ENCODE results near the gene CDK5RAP1.
"Not testable (repeated sequence)": the region's sequence is repeated elsewhere in the genome, so short reads cannot be mapped to it uniquely, and the experiment has no call there.

Gene CDK5RAP1

GRCh38 chr20:33389326-33389725 lies 12.0 kb downstream of the CDK5RAP1 start:
- not testable (repeated sequence) for FAIRE-seq; DNase-seq (ENCODE audit: extremely low spot score, insufficient read length, low read depth)

GRCh38 chr20:33388268-33388667 lies 13.1 kb downstream of the CDK5RAP1 start:
- DNase-seq (ENCODE audit: extremely low spot score, insufficient read length, low read depth) (no peak), FAIRE-seq (no peak)

- FAIRE-seq, result no peak
- DNase-seq (ENCODE audit: extremely low spot score, insufficient read length, low read depth), result no peak
Observed at GRCh38 chr20:33387177-33387576, 14.1 kb downstream of the CDK5RAP1 start.

- no peak for FAIRE-seq
- DNase-seq (ENCODE audit: extremely low spot score, insufficient read length, low read depth), result no peak
Observed at GRCh38 chr20:33386673-33387072, 14.6 kb downstream of the CDK5RAP1 start.

GRCh38 chr20:33377366-33377765 lies 24.0 kb downstream of the CDK5RAP1 start:
- FAIRE-seq (no peak), DNase-seq (ENCODE audit: extremely low spot score, insufficient read length, low read depth) (no peak)

- no peak for DNase-seq (ENCODE audit: extremely low spot score, insufficient read length, low read depth)
- no peak for FAIRE-seq
Observed at GRCh38 chr20:33373735-33374605, 27.3 kb downstream of the CDK5RAP1 start.

- DNase-seq (ENCODE audit: extremely low spot score, insufficient read length, low read depth) (no peak), FAIRE-seq (no peak)
Observed at GRCh38 chr20:33372993-33373441, 28.3 kb downstream of the CDK5RAP1 start.

- DNase-seq (ENCODE audit: extremely low spot score, insufficient read length, low read depth) (peak; percentile 11), FAIRE-seq (peak; percentile 73)
Observed at GRCh38 chr20:33370291-33370690, 31.0 kb downstream of the CDK5RAP1 start.

GRCh38 chr20:33362898-33363297 lies 38.4 kb downstream of the CDK5RAP1 start:
- no peak for DNase-seq (ENCODE audit: extremely low spot score, insufficient read length, low read depth)
- FAIRE-seq, result no peak

GRCh38 chr20:33359399-33360261 lies 41.7 kb downstream of the CDK5RAP1 start:
- FAIRE-seq (no peak), DNase-seq (ENCODE audit: extremely low spot score, insufficient read length, low read depth) (no peak)

- no peak for DNase-seq (ENCODE audit: extremely low spot score, insufficient read length, low read depth)
- FAIRE-seq, result no peak
Observed at GRCh38 chr20:33353013-33353402, 48.3 kb downstream of the CDK5RAP1 start.

- DNase-seq (ENCODE audit: extremely low spot score, insufficient read length, low read depth), result no peak
- FAIRE-seq, result no peak
Observed at GRCh38 chr20:33352258-33353012, 48.9 kb downstream of the CDK5RAP1 start.

- no peak for FAIRE-seq
- no peak for DNase-seq (ENCODE audit: extremely low spot score, insufficient read length, low read depth)
Observed at GRCh38 chr20:33351696-33352095, 49.6 kb downstream of the CDK5RAP1 start.

- no peak for FAIRE-seq
- DNase-seq (ENCODE audit: extremely low spot score, insufficient read length, low read depth), result no peak
Observed at GRCh38 chr20:33349493-33349892, 51.8 kb downstream of the CDK5RAP1 start.

- no peak for DNase-seq (ENCODE audit: extremely low spot score, insufficient read length, low read depth)
- no peak for FAIRE-seq
Observed at GRCh38 chr20:33348136-33348937, 53.0 kb downstream of the CDK5RAP1 start.

GRCh38 chr20:33345342-33345741 lies 56.0 kb downstream of the CDK5RAP1 start:
- no peak for FAIRE-seq
- DNase-seq (ENCODE audit: extremely low spot score, insufficient read length, low read depth), result no peak

- FAIRE-seq (no peak), DNase-seq (ENCODE audit: extremely low spot score, insufficient read length, low read depth) (no peak)
Observed at GRCh38 chr20:33343521-33343920, 57.8 kb downstream of the CDK5RAP1 start.

- DNase-seq (ENCODE audit: extremely low spot score, insufficient read length, low read depth) (no peak), FAIRE-seq (no peak)
Observed at GRCh38 chr20:33339515-33340058, 61.7 kb downstream of the CDK5RAP1 start.
